GM12878 (cell line): ENCODE data around the gene FBXL2. TPM values are rescaled to one million over a fixed set of nuclear protein-coding genes. Genes with fewer than 3 reads are reported as not detected.

Experiments used
- BCL3 ChIP-seq: IDR thresholded peaks from 2 replicates; pipeline ENCODE4 v1.6.1; 2011; ENCODE audit warnings: borderline replicate concordance, low read depth, mild to moderate bottlenecking, moderate library complexity, low read length; ENCODE audit not compliant: insufficient read depth, poor library complexity, severe bottlenecking
- BHLHE40 ChIP-seq, 2 experiments: fragments of 450-650 bp in 1 of 2; IDR thresholded peaks; 2 replicates each; pipeline ENCODE4 v1.6.1; 2011 to 2017; ENCODE audit warnings: low read depth in 2 of 2, borderline replicate concordance in 1 of 2, improper control_type of control experiment in 1 of 2, low read length in 1 of 2, mild to moderate bottlenecking in 1 of 2
- JUND ChIP-seq: IDR thresholded peaks from 2 replicates; pipeline ENCODE4 v1.6.1; 2012; ENCODE audit warnings: low read depth, mild to moderate bottlenecking, low read length, improper control_type of control experiment, moderate library complexity
- NFYB ChIP-seq: IDR thresholded peaks from 2 replicates; pipeline ENCODE4 v1.6.1; 2011; ENCODE audit warnings: low read depth, mild to moderate bottlenecking, low read length, improper control_type of control experiment, moderate library complexity; ENCODE audit not compliant: insufficient read depth
- PAX8 ChIP-seq: fragments of 450-650 bp; IDR thresholded peaks from 2 replicates; pipeline ENCODE4 v1.6.1; 2017; ENCODE audit warnings: mild to moderate bottlenecking, moderate library complexity
- TAF1 ChIP-seq: IDR thresholded peaks from 2 replicates; pipeline ENCODE4 v1.6.1; 2011; ENCODE audit warnings: mild to moderate bottlenecking, low read depth, low read length, borderline replicate concordance
- ZBTB4 ChIP-seq: fragments of 450-650 bp; formaldehyde crosslinking; IDR thresholded peaks from 2 replicates; pipeline ENCODE4 v1.4.0; 2022; ENCODE audit warnings: mild to moderate bottlenecking, moderate library complexity
- polyA plus RNA-seq, 11 experiments: library from polyadenylated mRNA; depleted of rRNA in 4 of 11; unstranded in 6 of 11; stranded (reverse) in 5 of 11; fragments of >200 nt; fragmentation: Nextera tagmentation in 4 of 11; fragmentation: Illumina TruSeq in 1 of 11; extraction: Ambion mirVana in 4 of 11; extraction: Trizol in 1 of 11; gene quantifications; 1 replicate in 1 of 11; 2 replicates in 10 of 11; pipeline versions ENCODE4 v1.2.1 to v1.2.3, GENCODE V29; 2011 to 2016; ENCODE audit warnings: inconsistent platforms in 2 of 11, missing spikeins in 2 of 11, low read depth in 1 of 11
- total RNA-seq, 4 experiments: library from RNA; depleted of rRNA in 3 of 4; stranded (reverse); fragments of >200 nt in 3 of 4; fragmentation: Illumina TruSeq in 1 of 4; extraction: Trizol in 1 of 4; gene quantifications; 2 replicates each; pipeline versions ENCODE4 v1.2.1 to v1.2.3, GENCODE V29; 2013 to 2021

FBXL2 gene
- total and polyA plus RNA-seq, 10 of the 15 experiments (the other 5 are each of a cell fraction or from before 2014, with no cell fraction given) = 0.04 to 0.72 (median 0.15) TPM; not detected in 1

- no peak for TF ChIP-seq BCL3
- TF ChIP-seq ZBTB4 (CRISPR knock-in tag) = no peak
- TF ChIP-seq BHLHE40 (IDR thresholded peaks at IDR 0.05; ENCODE audit: borderline replicate concordance in 1 of 2, low read depth in 2 of 2, low read length in 1 of 2) = peak in 1 of 2 experiments; percentile 73; a peak in 2 of 4 replicates
- TF ChIP-seq JUND = no peak
- TF ChIP-seq TAF1 = no peak
- no peak for TF ChIP-seq PAX8
- no peak for TF ChIP-seq NFYB
These were observed at the start of gene FBXL2 (continued) for GRCh38 chr3:33277193-33277882.
